K562 (cell line): ENCODE data around the gene GVQW3. TPM values are rescaled to one million over a fixed set of nuclear protein-coding genes. Genes with fewer than 3 reads are reported as not detected.
A peak's percentile ranks its signal among the peaks of the same experiment; 100 is the strongest.

Experiments used
- ADNP ChIP-seq: fragments of 200-800 bp; sonication (Bioruptor generic); IDR thresholded peaks from 2 replicates; pipeline ENCODE4 v1.6.1; 2016; ENCODE audit warnings: missing genetic modification characterization, missing compliant biosample characterization
- ARID2 ChIP-seq: fragments of 450-650 bp; IDR thresholded peaks from 2 replicates; pipeline ENCODE4 v1.6.1; 2017; ENCODE audit warnings: antibody characterized with exemption, mild to moderate bottlenecking
- CBX1 ChIP-seq: sonication (generic); IDR thresholded peaks from 2 replicates; pipeline ENCODE4 v1.6.1; 2016; ENCODE audit warnings: antibody characterized with exemption, low read depth, mild to moderate bottlenecking
- CCAR2 ChIP-seq: fragments of 200-400 bp; formaldehyde crosslinking; IDR thresholded peaks from 2 replicates; pipeline ENCODE4 v1.6.1; 2017; ENCODE audit warnings: mild to moderate bottlenecking, low read depth, low read length
- CHD2 ChIP-seq: IDR thresholded peaks from 2 replicates; pipeline ENCODE4 v1.6.1; 2011; ENCODE audit warnings: low read depth, low read length
- CTBP1 ChIP-seq: fragments of 450-650 bp; IDR thresholded peaks from 2 replicates; pipeline ENCODE4 v1.6.1; 2016; ENCODE audit warnings: borderline replicate concordance
- ELF2 ChIP-seq: fragments of 250-450 bp; sonication (Bioruptor Pico); IDR thresholded peaks from 2 replicates; pipeline ENCODE4 v1.5.0; 2021; ENCODE audit warnings: mild to moderate bottlenecking
- GABPB2 ChIP-seq: fragments of 250-450 bp; sonication (Bioruptor Pico); conservative IDR thresholded peaks from 2 replicates; pipeline ENCODE4 v1.5.1; 2021; ENCODE audit warnings: mild to moderate bottlenecking
- HLTF ChIP-seq: fragments of 450-650 bp; IDR thresholded peaks from 2 replicates; pipeline ENCODE4 v1.6.1; 2016
- MAZ ChIP-seq, 2 experiments: fragments of 450-650 bp in 1 of 2; sonication (generic) in 1 of 2; formaldehyde crosslinking; IDR thresholded peaks in 1 of 2; conservative IDR thresholded peaks in 1 of 2; 2 replicates each; pipeline versions ENCODE4 v1.4.0 to v1.5.0; 2020; ENCODE audit warnings: mild to moderate bottlenecking in 1 of 2, missing genetic modification reagents in 1 of 2
- MYC ChIP-seq, 2 experiments: fragments of 250-450 bp in 1 of 2; sonication (Bioruptor Pico) in 1 of 2; IDR thresholded peaks; 2 replicates each; pipeline versions ENCODE4 v1.5.1 to v1.6.1; 2012 to 2021; ENCODE audit warnings: low read depth in 2 of 2, borderline replicate concordance in 1 of 2, improper control_type of control experiment in 1 of 2, low read length in 1 of 2, mild to moderate bottlenecking in 1 of 2, moderate library complexity in 1 of 2
- NFIX ChIP-seq: fragments of 250-450 bp; sonication (Bioruptor Pico); IDR thresholded peaks from 2 replicates; pipeline ENCODE4 v1.4.0; 2020; ENCODE audit warnings: low read depth, mild to moderate bottlenecking, moderate library complexity
- RBBP5 ChIP-seq: fragments of 200-600 bp; sonication (generic); IDR thresholded peaks from 2 replicates; pipeline ENCODE4 v1.6.1; 2012; ENCODE audit warnings: borderline replicate concordance, mild to moderate bottlenecking, low read length, control low read depth, inconsistent platforms; ENCODE audit not compliant: insufficient read depth, poor library complexity, severe bottlenecking
- RFX7 ChIP-seq: fragments of 250-450 bp; sonication (Bioruptor Pico); IDR thresholded peaks from 2 replicates; pipeline ENCODE4 v1.5.1; 2021; ENCODE audit warnings: mild to moderate bottlenecking
- SMC3 ChIP-seq: conservative IDR thresholded peaks from 2 replicates; pipeline ENCODE4 v1.6.1; 2011; ENCODE audit warnings: low read depth, low read length, improper control_type of control experiment; ENCODE audit not compliant: insufficient read depth
- ZBTB17 ChIP-seq: fragments of 450-650 bp; formaldehyde crosslinking; IDR thresholded peaks from 2 replicates; pipeline ENCODE4 v1.4.0; 2020; ENCODE audit warnings: mild to moderate bottlenecking
- ZFX ChIP-seq: sonication (generic); formaldehyde crosslinking; IDR thresholded peaks from 2 replicates; pipeline ENCODE4 v1.8.0; 2022; ENCODE audit warnings: mild to moderate bottlenecking, missing genetic modification reagents, moderate library complexity
- ZNF282 ChIP-seq: sonication (generic); formaldehyde crosslinking; IDR thresholded peaks from 2 replicates; pipeline ENCODE4 v1.8.1; 2023; ENCODE audit warnings: missing genetic modification reagents
- ZNF444 ChIP-seq: fragments of 250-450 bp; sonication (Bioruptor Pico); IDR thresholded peaks from 2 replicates; pipeline ENCODE4 v1.4.0; 2020; ENCODE audit warnings: mild to moderate bottlenecking, moderate library complexity
- ZNF707 ChIP-seq: fragments of 250-450 bp; sonication (Bioruptor Pico); conservative IDR thresholded peaks from 2 replicates; pipeline ENCODE4 v1.8.0; 2022; ENCODE audit warnings: inconsistent platforms, mild to moderate bottlenecking, moderate library complexity
- ZNF780A ChIP-seq: fragments of 250-450 bp; sonication (Bioruptor Pico); IDR thresholded peaks from 2 replicates; pipeline ENCODE4 v1.5.0; 2021; ENCODE audit warnings: mild to moderate bottlenecking
- polyA plus RNA-seq, 8 experiments: library from polyadenylated mRNA; depleted of rRNA in 4 of 8; stranded (reverse) in 5 of 8; unstranded in 3 of 8; fragments of >200 nt; fragmentation: Nextera tagmentation in 2 of 8; fragmentation: Illumina TruSeq in 1 of 8; extraction: Ambion mirVana in 2 of 8; extraction: Trizol in 1 of 8; gene quantifications; 2 replicates each; pipeline versions ENCODE4 v1.2.1 to v1.2.3, GENCODE V29; 2011 to 2014; ENCODE audit warnings: inconsistent platforms in 1 of 8, missing spikeins in 1 of 8
- total RNA-seq, 7 experiments: library from RNA; depleted of rRNA in 6 of 7; stranded (reverse); fragments of >200 nt in 6 of 7; fragmentation: Illumina TruSeq in 2 of 7; extraction: Trizol in 2 of 7; gene quantifications; 2 replicates each; pipeline versions ENCODE4 v1.2.1 to v1.2.3, GENCODE V29; 2011 to 2021; ENCODE audit warnings: low replicate concordance in 1 of 7
- TF ChIP-seq, protein P1 (sequence below): fragments of 150-350 bp; IDR thresholded peaks from 2 replicates; pipeline ENCODE4 v1.6.1; 2014; ENCODE audit warnings: low read depth, mild to moderate bottlenecking, low read length, borderline replicate concordance
- TF ChIP-seq, protein P2 (sequence below): sonication (generic); formaldehyde crosslinking; IDR thresholded peaks from 2 replicates; pipeline ENCODE4 v1.5.0; 2020; ENCODE audit warnings: missing genetic modification reagents
- TF ChIP-seq, protein P3 (sequence below): fragments of 450-650 bp; conservative IDR thresholded peaks from 2 replicates; pipeline ENCODE4 v1.6.1; 2016; ENCODE audit warnings: missing genetic modification characterization, low read depth, mild to moderate bottlenecking, control low read depth, missing compliant biosample characterization

GVQW3 gene
- total and polyA plus RNA-seq, 9 of the 15 experiments (the other 6 are each of a cell fraction or from before 2014, with no cell fraction given): 0.66 to 5.7 (median 2.1) TPM

DNA sequence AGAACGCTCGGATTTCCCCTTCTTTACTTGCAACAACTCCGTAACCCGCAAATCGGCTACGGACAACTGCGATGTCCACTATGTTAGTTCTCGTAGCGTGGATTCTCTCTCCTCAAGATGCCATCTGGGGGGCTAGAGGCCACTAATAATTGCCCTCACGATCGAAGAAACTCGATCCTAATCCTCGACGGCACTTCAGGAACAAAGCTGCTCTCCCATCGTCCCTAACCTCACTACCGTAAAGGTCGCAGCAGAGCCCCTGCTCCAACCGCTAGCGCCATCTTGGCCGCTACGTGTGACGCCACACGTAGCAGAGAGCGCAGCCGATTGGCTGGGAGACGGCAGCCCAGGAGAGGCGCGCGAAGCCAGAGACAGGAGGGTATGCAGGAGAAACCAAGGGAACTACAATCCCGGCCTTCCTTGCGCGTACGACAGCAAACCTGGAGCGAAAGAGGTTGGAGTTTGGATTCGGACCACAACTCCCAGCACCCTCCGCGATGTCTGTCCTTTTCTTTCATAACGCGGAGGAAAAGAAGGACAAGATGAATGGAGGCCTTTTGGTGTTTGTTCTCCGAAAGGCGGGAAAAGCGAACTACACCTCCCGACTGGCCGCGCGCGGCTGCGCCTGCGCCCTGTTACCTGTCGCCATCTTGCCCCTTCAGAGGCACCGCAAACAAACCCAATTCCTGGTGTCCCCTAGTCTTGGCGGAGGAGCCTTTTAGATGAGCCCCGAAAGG is 63.4 kb downstream of the GVQW3 start, which contains the start of gene EMSY (continued):
- TF ChIP-seq, protein P1, sequence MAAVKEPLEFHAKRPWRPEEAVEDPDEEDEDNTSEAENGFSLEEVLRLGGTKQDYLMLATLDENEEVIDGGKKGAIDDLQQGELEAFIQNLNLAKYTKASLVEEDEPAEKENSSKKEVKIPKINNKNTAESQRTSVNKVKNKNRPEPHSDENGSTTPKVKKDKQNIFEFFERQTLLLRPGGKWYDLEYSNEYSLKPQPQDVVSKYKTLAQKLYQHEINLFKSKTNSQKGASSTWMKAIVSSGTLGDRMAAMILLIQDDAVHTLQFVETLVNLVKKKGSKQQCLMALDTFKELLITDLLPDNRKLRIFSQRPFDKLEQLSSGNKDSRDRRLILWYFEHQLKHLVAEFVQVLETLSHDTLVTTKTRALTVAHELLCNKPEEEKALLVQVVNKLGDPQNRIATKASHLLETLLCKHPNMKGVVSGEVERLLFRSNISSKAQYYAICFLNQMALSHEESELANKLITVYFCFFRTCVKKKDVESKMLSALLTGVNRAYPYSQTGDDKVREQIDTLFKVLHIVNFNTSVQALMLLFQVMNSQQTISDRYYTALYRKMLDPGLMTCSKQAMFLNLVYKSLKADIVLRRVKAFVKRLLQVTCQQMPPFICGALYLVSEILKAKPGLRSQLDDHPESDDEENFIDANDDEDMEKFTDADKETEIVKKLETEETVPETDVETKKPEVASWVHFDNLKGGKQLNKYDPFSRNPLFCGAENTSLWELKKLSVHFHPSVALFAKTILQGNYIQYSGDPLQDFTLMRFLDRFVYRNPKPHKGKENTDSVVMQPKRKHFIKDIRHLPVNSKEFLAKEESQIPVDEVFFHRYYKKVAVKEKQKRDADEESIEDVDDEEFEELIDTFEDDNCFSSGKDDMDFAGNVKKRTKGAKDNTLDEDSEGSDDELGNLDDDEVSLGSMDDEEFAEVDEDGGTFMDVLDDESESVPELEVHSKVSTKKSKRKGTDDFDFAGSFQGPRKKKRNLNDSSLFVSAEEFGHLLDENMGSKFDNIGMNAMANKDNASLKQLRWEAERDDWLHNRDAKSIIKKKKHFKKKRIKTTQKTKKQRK: no peak
- TF ChIP-seq CBX1 (peak; percentile 69; the same call in 1 of the 2 replicates), NFIX (CRISPR knock-in tag) (no peak), ARID2 (no peak), RBBP5 (peak; percentile 70), ADNP (tag) (no peak), ZNF707 (CRISPR knock-in tag) (no peak), ZNF780A (no peak), ZFX (CRISPR knock-in tag) (peak; percentile 85), HLTF (no peak), ZNF282 (CRISPR knock-in tag) (no peak), CTBP1 (peak; percentile 78; the same call in 1 of the 2 replicates), ZBTB17 (CRISPR knock-in tag) (no peak), CCAR2 (no peak), SMC3 (no peak), ELF2 (no peak), CHD2 (0 out of 2 replicates have a peak, but pooled peaks have one; percentile 20), MYC (IDR thresholded peaks at IDR 0.05; ENCODE audit: low read depth, low read length) (no peak; the same call in 1 of the 2 replicates), MYC (CRISPR knock-in tag; IDR thresholded peaks at IDR 0.05; ENCODE audit: borderline replicate concordance, low read depth) (no peak; the same call in 1 of the 2 replicates), GABPB2 (CRISPR knock-in tag) (no peak), ZNF444 (CRISPR knock-in tag) (no peak), MAZ (CRISPR knock-in tag; conservative IDR thresholded peaks at IDR 0.05 in 1 of 2, IDR thresholded peaks at IDR 0.05 in 1 of 2) (no peak), RFX7 (CRISPR knock-in tag) (no peak)
- TF ChIP-seq, protein P2, sequence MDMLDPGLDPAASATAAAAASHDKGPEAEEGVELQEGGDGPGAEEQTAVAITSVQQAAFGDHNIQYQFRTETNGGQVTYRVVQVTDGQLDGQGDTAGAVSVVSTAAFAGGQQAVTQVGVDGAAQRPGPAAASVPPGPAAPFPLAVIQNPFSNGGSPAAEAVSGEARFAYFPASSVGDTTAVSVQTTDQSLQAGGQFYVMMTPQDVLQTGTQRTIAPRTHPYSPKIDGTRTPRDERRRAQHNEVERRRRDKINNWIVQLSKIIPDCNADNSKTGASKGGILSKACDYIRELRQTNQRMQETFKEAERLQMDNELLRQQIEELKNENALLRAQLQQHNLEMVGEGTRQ (CRISPR knock-in tag): no peak
- TF ChIP-seq, protein P3, sequence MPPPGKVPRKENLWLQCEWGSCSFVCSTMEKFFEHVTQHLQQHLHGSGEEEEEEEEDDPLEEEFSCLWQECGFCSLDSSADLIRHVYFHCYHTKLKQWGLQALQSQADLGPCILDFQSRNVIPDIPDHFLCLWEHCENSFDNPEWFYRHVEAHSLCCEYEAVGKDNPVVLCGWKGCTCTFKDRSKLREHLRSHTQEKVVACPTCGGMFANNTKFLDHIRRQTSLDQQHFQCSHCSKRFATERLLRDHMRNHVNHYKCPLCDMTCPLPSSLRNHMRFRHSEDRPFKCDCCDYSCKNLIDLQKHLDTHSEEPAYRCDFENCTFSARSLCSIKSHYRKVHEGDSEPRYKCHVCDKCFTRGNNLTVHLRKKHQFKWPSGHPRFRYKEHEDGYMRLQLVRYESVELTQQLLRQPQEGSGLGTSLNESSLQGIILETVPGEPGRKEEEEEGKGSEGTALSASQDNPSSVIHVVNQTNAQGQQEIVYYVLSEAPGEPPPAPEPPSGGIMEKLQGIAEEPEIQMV (tag): no peak
